ENCODE measurements around the gene SKA1. TPM values are rescaled to one million over a fixed set of nuclear protein-coding genes. Genes with fewer than 3 reads are reported as not detected.
A peak's percentile ranks its signal among the peaks of the same experiment; 100 is the strongest.

The SKA1 gene
- total and polyA plus RNA-seq, 3 donors from 2014 or later = 5.5 to 11.9 (median 6.6) TPM

- intact Hi-C loops (cut with DNase I; ENCODE audit: low total_unique reads) = no loop called here
- no peak for DNase-seq
Observed at GRCh38 chr18:50334546-50335152, 40.2 kb upstream of the SKA1 start.

DNA sequence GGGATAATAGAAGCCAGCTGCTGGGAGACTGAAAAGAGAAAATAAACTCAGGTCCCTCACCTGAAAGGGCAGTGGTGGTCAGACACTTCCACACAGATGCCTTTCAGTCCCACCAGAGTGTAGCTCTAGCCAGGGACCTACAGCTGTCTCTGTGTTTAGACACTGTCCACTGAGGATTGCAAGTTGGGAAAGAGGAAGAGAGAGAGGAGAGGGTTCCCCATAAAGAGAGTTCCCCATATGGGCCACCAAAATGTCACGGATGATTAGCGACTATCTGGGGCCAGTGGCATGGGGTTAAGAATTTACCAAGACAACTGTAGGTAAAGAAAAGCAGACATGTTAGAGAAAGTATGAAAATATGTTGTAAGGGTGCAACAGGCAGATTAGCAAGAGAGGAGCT is 36.7 kb upstream of the SKA1 start:
- Histone ChIP-seq H3K27me3 (no peaks in the 10 kb centered on the region), H3K27ac (no peak overlapping the region), H3K4me3 (no peak overlapping the region), H3K36me3 (ENCODE audit: low read depth, missing control alignments) (no peaks in the 10 kb centered on the region), H3K9me3 (no peaks in the 10 kb centered on the region), H3K4me1 (no peaks in the 10 kb centered on the region)
- WGBS, 2 donors = 89 to 95% methylated on average over 2 of the region's 2 CpGs
- intact Hi-C loops (cut with DNase I; ENCODE audit: low total_unique reads) = no loop called here
- TF ChIP-seq POLR2A (IDR thresholded peaks at IDR 0.05) = no peak
- TF ChIP-seq, protein P1, sequence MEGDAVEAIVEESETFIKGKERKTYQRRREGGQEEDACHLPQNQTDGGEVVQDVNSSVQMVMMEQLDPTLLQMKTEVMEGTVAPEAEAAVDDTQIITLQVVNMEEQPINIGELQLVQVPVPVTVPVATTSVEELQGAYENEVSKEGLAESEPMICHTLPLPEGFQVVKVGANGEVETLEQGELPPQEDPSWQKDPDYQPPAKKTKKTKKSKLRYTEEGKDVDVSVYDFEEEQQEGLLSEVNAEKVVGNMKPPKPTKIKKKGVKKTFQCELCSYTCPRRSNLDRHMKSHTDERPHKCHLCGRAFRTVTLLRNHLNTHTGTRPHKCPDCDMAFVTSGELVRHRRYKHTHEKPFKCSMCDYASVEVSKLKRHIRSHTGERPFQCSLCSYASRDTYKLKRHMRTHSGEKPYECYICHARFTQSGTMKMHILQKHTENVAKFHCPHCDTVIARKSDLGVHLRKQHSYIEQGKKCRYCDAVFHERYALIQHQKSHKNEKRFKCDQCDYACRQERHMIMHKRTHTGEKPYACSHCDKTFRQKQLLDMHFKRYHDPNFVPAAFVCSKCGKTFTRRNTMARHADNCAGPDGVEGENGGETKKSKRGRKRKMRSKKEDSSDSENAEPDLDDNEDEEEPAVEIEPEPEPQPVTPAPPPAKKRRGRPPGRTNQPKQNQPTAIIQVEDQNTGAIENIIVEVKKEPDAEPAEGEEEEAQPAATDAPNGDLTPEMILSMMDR (IDR thresholded peaks at IDR 0.05) = no peak
- DNase-seq = no peak

More at GRCh38 chr18:50334546-50335152, 40.2 kb upstream of the SKA1 start:
- TF ChIP-seq POLR2A (IDR thresholded peaks at IDR 0.05) = no peak
- TF ChIP-seq, protein P1 (IDR thresholded peaks at IDR 0.05) = no peak
- H3K36me3 ChIP-seq (ENCODE audit: low read depth, missing control alignments) = no peaks in the 10 kb centered on the region
- no peak overlapping the region for H3K27ac ChIP-seq
- H3K4me3 ChIP-seq = no peak overlapping the region
- no peaks in the 10 kb centered on the region for H3K27me3 ChIP-seq
- H3K9me3 ChIP-seq = no peaks in the 10 kb centered on the region
- WGBS, 2 donors = 74 to 76% methylated on average over 7 of the region's 7 CpGs
- H3K4me1 ChIP-seq = no peaks in the 10 kb centered on the region

- no peak for DNase-seq
- Histone ChIP-seq H3K4me1 (no peaks in the 10 kb centered on the region), H3K4me3 (no peak overlapping the region), H3K27ac (no peak overlapping the region), H3K9me3 (no peaks in the 10 kb centered on the region), H3K27me3 (no peaks in the 10 kb centered on the region), H3K36me3 (ENCODE audit: low read depth, missing control alignments) (no peaks in the 10 kb centered on the region)
- TF ChIP-seq, protein P1 (IDR thresholded peaks at IDR 0.05) = no peak
- no peak for TF ChIP-seq POLR2A (IDR thresholded peaks at IDR 0.05)
- intact Hi-C loops (cut with DNase I; ENCODE audit: low total_unique reads) = no loop called here
- 24 to 42% methylated on average over 2 of the region's 2 CpGs for WGBS, 2 donors
Observed at GRCh38 chr18:50338715-50339114, 36.1 kb upstream of the SKA1 start.

- WGBS, 2 donors = 62 to 83% methylated on average over 2 to 24 of the region's 24 CpGs
- Histone ChIP-seq H3K27me3 (no peaks in the 10 kb centered on the region), H3K4me3 (peak overlapping the region; percentile 44 to 59), H3K9me3 (no peaks in the 10 kb centered on the region), H3K4me1 (no peaks in the 10 kb centered on the region), H3K27ac (no peak overlapping the region), H3K36me3 (ENCODE audit: low read depth, missing control alignments) (no peaks in the 10 kb centered on the region)
- no peak for TF ChIP-seq POLR2A (IDR thresholded peaks at IDR 0.05)
- TF ChIP-seq, protein P1 (IDR thresholded peaks at IDR 0.05) = no peak
- peak; percentile 44 for DNase-seq
- intact Hi-C loops (cut with DNase I; ENCODE audit: low total_unique reads) = no loop called here
Observed at GRCh38 chr18:50340078-50340477, 34.8 kb upstream of the SKA1 start.

DNA sequence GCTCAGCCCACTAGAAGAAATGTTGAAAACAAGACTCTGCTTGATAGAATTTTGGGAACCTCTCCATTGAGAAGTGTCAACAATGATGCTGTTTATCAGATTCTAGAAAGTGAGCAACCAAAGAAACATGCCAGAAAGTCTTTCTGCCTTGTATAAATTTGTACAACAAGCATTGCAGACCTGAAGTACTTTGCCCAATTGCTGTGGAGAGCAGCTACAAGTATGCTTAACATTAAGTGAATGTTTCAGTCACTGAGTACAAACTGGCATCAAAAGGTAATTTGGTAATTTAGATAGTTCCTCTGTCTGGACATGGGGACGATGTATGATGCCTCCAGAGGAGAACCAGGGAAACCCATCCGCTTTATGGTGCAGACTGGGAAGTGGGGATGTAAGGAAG is 33.4 kb upstream of the SKA1 start:
- no peak for DNase-seq
- TF ChIP-seq POLR2A (IDR thresholded peaks at IDR 0.05) = no peak
- TF ChIP-seq, protein P1 (IDR thresholded peaks at IDR 0.05) = no peak
- H3K9me3 ChIP-seq = no peaks in the 10 kb centered on the region
- WGBS, 2 donors = 74 to 75% methylated on average over 2 of the region's 2 CpGs
- no peaks in the 10 kb centered on the region for H3K36me3 ChIP-seq (ENCODE audit: low read depth, missing control alignments)
- intact Hi-C loops (cut with DNase I; ENCODE audit: low total_unique reads) = no loop called here
- H3K27me3 ChIP-seq = no peaks in the 10 kb centered on the region
- H3K4me1 ChIP-seq = no peaks in the 10 kb centered on the region
- no peak overlapping the region for H3K4me3 ChIP-seq
- H3K27ac ChIP-seq = no peak overlapping the region

Data from testis (tissue), 3 donors.